GM18868 (cell line): ENCODE results near the gene HECTD4.
A peak's percentile ranks its signal among the peaks of the same experiment; 100 is the strongest.
"Not testable (repeated sequence)": the region's sequence is repeated elsewhere in the genome, so short reads cannot be mapped to it uniquely, and the experiment has no call there.

Experiments
- ATAC-seq: cut with Tn5 transposase; IDR thresholded peaks from one replicate; pipeline ENCODE4 v1.9.1; 2021; ENCODE audit warnings: mild to moderate bottlenecking, moderate library complexity; ENCODE audit not compliant: unreplicated experiment

Gene HECTD4

GRCh38 chr12:112381883-112382796, at the start of gene HECTD4:
Gene HECTD4, minus strand, starts transcription at chr12:112382431. Its CDS starts 303 bp downstream, at chr12:112382128.
- ATAC-seq = peak; percentile 94

GRCh38 chr12:112431965-112432364, 49.7 kb upstream of the HECTD4 start:
- ATAC-seq = no peak

- ATAC-seq = no peak
These were observed 48.7 kb upstream of the HECTD4 start for GRCh38 chr12:112430929-112431328.

GRCh38 chr12:112427760-112428159, 45.5 kb upstream of the HECTD4 start:
- no peak for ATAC-seq

- ATAC-seq = no peak
These were observed 43.6 kb upstream of the HECTD4 start for GRCh38 chr12:112425582-112426382.

- no peak for ATAC-seq
These were observed 41.9 kb upstream of the HECTD4 start for GRCh38 chr12:112424126-112424525.

GRCh38 chr12:112422531-112422930, 40.3 kb upstream of the HECTD4 start:
- no peak for ATAC-seq

GRCh38 chr12:112421363-112421762, 39.1 kb upstream of the HECTD4 start:
- ATAC-seq = no peak

- no peak for ATAC-seq
These were observed 38.5 kb upstream of the HECTD4 start for GRCh38 chr12:112420740-112421139.

- no peak for ATAC-seq
These were observed 37.3 kb upstream of the HECTD4 start for GRCh38 chr12:112419297-112420133.

- peak; percentile 81 for ATAC-seq
These were observed 36.5 kb upstream of the HECTD4 start, which contains the start of gene PTPN11 for GRCh38 chr12:112418608-112419296. Gene PTPN11, plus strand, starts transcription at chr12:112418947. Its CDS starts 165 bp downstream, at chr12:112419112.

GRCh38 chr12:112418273-112418607, 36.0 kb upstream of the HECTD4 start:
- ATAC-seq = peak; percentile 22

GRCh38 chr12:112415457-112415856, 33.2 kb upstream of the HECTD4 start:
- ATAC-seq = not testable (repeated sequence)

- ATAC-seq = no peak
These were observed 31.8 kb upstream of the HECTD4 start for GRCh38 chr12:112413855-112414625.

GRCh38 chr12:112409906-112410244, 27.6 kb upstream of the HECTD4 start:
- no peak for ATAC-seq

GRCh38 chr12:112409064-112409905, 27.1 kb upstream of the HECTD4 start, which contains the start of gene RPL6:
Gene RPL6, minus strand, starts transcription at chr12:112409605. Its CDS starts 949 bp downstream, at chr12:112408656.
- ATAC-seq = peak; percentile 85

- ATAC-seq = no peak
These were observed 26.4 kb upstream of the HECTD4 start for GRCh38 chr12:112408621-112409020.

GRCh38 chr12:112407683-112408082, 25.5 kb upstream of the HECTD4 start:
- not testable (repeated sequence) for ATAC-seq
